Chondrocyte (in vitro differentiated cells): ENCODE data around the gene DIPK1A. TPM values are rescaled to one million over a fixed set of nuclear protein-coding genes. Genes with fewer than 3 reads are reported as not detected.

Source experiments
- DNase-seq: peaks from one replicate; pipeline ENCODE4 v3.0.0; 2021; ENCODE audit warnings: mixed read lengths, low spot score
- H3K27ac Mint-ChIP-seq: one replicate; pipeline ENCODE4 v1.8.0; 2021; ENCODE audit warnings: mild to moderate bottlenecking, moderate library complexity, mixed read lengths; ENCODE audit not compliant: unreplicated experiment
- H3K27me3 Mint-ChIP-seq: 2 replicates; pipeline ENCODE4 v1.8.0; 2021; ENCODE audit warnings: low read depth, mixed read lengths
- H3K36me3 Mint-ChIP-seq: 2 replicates; pipeline ENCODE4 v1.8.0; 2021; ENCODE audit warnings: low read depth, mixed read lengths
- H3K4me1 Mint-ChIP-seq: 2 replicates; pipeline ENCODE4 v1.8.0; 2021; ENCODE audit warnings: low read depth, mild to moderate bottlenecking, mixed read lengths
- H3K4me3 Mint-ChIP-seq: one replicate; pipeline ENCODE4 v1.8.0; 2021; ENCODE audit warnings: mild to moderate bottlenecking, moderate library complexity, mixed read lengths; ENCODE audit not compliant: unreplicated experiment
- H3K9me3 Mint-ChIP-seq: 2 replicates; pipeline ENCODE4 v1.8.0; 2021; ENCODE audit warnings: low read depth, mixed read lengths
- total RNA-seq: library from RNA; stranded (reverse); gene quantifications from 3 replicates; pipeline ENCODE4 v1.2.1, GENCODE V29; 2021
- TF ChIP-seq, protein P1 (sequence below): fragments of 200-600 bp; sonication (generic); IDR thresholded peaks from 2 replicates; pipeline ENCODE4 v1.5.0; 2021; ENCODE audit warnings: antibody characterized with exemption, mild to moderate bottlenecking, moderate library complexity

DIPK1A gene
- total RNA-seq, 1 donor from 2014 or later = 11.2 TPM

DNA sequence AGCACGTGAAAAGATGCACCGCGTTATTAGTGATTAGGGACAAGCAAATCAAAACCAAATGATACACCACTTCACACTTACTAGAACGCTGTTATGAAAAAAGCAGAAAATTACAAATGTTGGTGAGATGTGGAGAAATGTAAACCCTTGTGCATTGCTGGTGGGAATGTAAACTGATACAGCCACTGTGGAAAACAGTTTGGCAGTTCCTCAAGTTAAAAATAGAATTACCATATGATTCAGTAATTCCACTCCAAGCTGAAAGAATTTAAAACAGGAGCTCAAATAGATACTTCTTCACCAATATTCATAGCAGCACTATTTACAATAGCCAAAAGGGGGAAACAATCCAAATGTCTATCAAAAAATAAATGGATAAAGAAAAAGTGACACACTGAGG is 166.1 kb downstream of the DIPK1A start:
- H3K4me1 Mint-ChIP-seq = peaks cover 36% of the 10 kb centered on the region

DNA sequence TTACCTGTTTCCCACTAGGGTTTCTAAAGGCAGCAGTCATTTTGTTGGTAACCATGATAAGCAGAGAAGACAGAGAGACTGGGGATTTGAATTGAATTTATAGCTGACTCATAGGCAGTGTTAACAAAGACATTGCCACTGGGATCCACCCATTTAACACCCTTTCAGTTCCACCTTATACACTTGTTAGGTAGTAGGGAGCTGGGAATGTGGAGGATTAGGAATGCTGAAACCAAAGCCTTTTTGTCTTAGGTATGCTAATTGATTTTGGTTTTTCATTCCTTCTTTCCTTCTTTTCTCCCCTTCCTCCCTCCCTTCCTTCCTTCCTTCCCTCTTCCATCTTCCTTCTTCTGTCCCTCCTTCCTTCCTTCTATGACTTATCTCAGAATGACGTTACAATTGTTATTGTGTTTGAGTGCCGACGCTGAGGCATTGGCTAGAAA is 168.9 kb downstream of the DIPK1A start:
- Mint-ChIP-seq H3K36me3 (no peaks in the 10 kb centered on the region), H3K27me3 (no peaks in the 10 kb centered on the region), H3K9me3 (peaks cover 8% of the 10 kb centered on the region), H3K27ac (no peak overlapping the region), H3K4me3 (no peak overlapping the region), H3K4me1 (peaks cover 25% of the 10 kb centered on the region)
- TF ChIP-seq, protein P1, sequence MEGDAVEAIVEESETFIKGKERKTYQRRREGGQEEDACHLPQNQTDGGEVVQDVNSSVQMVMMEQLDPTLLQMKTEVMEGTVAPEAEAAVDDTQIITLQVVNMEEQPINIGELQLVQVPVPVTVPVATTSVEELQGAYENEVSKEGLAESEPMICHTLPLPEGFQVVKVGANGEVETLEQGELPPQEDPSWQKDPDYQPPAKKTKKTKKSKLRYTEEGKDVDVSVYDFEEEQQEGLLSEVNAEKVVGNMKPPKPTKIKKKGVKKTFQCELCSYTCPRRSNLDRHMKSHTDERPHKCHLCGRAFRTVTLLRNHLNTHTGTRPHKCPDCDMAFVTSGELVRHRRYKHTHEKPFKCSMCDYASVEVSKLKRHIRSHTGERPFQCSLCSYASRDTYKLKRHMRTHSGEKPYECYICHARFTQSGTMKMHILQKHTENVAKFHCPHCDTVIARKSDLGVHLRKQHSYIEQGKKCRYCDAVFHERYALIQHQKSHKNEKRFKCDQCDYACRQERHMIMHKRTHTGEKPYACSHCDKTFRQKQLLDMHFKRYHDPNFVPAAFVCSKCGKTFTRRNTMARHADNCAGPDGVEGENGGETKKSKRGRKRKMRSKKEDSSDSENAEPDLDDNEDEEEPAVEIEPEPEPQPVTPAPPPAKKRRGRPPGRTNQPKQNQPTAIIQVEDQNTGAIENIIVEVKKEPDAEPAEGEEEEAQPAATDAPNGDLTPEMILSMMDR = no peak
- no peak for DNase-seq

More for the DNA sequence above, 166.1 kb downstream of the DIPK1A start:
- TF ChIP-seq, protein P1 = peak; percentile 23
- H3K4me3 Mint-ChIP-seq = no peak overlapping the region
- DNase-seq = no peak
- no peaks in the 10 kb centered on the region for H3K36me3 Mint-ChIP-seq
- peak overlapping the region; percentile 64 for H3K27ac Mint-ChIP-seq
- no peaks in the 10 kb centered on the region for H3K27me3 Mint-ChIP-seq
- peaks cover 8% of the 10 kb centered on the region for H3K9me3 Mint-ChIP-seq

Other genes starting within 250 kb of the DIPK1A start
- gene EVI5, start 176.4 kb downstream of the DIPK1A start, total RNA-seq = 57.3 to 69.5 TPM (median 66.8 TPM) in 3 replicates
- gene RPL5, start 129.4 kb downstream of the DIPK1A start, total RNA-seq = 544 to 622 TPM (median 618 TPM) in 3 replicates
- 17.7 to 22.4 TPM (median 20.0 TPM) in 3 replicates for gene MTF2, start 117.8 kb upstream of the DIPK1A start, total RNA-seq
- 23.5 to 34.6 TPM (median 33.6 TPM) in 3 replicates for gene TMED5, start 219.0 kb upstream of the DIPK1A start, total RNA-seq
- gene CCDC18, start 219.3 kb upstream of the DIPK1A start, total RNA-seq = 2.9 to 5.7 TPM (median 3.6 TPM) in 3 replicates